GM06990 (cell line): Measurements from ENCODE around the gene LCE3A.
A peak's percentile ranks its signal among the peaks of the same experiment; 100 is the strongest.

ENCODE experiments used
- DNase-seq: peaks from one replicate; pipeline ENCODE4 v3.0.0-alpha.2; 2011; ENCODE audit not compliant: insufficient read length; ENCODE audit errors: extremely low read depth
- H3K27me3 ChIP-seq: replicated peaks from 2 replicates; pipeline ENCODE4 v1.6.0; 2011; ENCODE audit warnings: low read length; ENCODE audit not compliant: control insufficient read depth, insufficient read depth
- H3K36me3 ChIP-seq: 2 replicates; pipeline ENCODE4 v1.5.1; 2011; ENCODE audit warnings: low read length; ENCODE audit not compliant: control insufficient read depth, insufficient read depth
- H3K4me3 ChIP-seq: replicated peaks from 2 replicates; pipeline ENCODE4 v1.5.1; 2011; ENCODE audit warnings: low read depth, mild to moderate bottlenecking, control low read depth, low read length
- TF ChIP-seq, protein P1 (sequence below): IDR thresholded peaks from 2 replicates; pipeline ENCODE4 v1.5.1; 2011; ENCODE audit warnings: low read length, control low read depth, mild to moderate bottlenecking, inconsistent platforms; ENCODE audit not compliant: insufficient read depth, poor library complexity, severe bottlenecking

Gene LCE3A

DNA sequence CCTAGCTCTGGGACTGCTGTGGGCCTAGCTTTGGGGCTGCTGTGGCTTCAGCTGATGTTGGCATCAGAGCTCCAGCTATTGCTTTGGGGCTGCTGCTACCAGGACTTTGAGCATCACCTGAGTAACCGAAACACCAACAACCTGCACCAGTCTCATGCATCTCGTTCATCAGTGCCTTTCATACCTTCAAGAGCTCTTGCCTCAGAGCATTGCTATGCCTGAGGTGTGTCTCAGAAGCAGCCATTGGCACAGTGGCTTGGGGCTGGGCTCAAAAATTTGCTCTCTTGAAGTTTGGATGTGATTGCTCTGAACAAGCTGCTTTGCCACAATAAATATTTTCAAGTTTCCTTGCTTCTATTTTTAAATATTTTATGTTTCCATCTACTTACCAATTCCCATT, 33.6 kb upstream of the LCE3A start:
- Histone ChIP-seq H3K36me3 (no peaks in the 10 kb centered on the region), H3K27me3 (no peaks in the 10 kb centered on the region), H3K4me3 (no peak overlapping the region)
- no peak for DNase-seq
- TF ChIP-seq, protein P1, sequence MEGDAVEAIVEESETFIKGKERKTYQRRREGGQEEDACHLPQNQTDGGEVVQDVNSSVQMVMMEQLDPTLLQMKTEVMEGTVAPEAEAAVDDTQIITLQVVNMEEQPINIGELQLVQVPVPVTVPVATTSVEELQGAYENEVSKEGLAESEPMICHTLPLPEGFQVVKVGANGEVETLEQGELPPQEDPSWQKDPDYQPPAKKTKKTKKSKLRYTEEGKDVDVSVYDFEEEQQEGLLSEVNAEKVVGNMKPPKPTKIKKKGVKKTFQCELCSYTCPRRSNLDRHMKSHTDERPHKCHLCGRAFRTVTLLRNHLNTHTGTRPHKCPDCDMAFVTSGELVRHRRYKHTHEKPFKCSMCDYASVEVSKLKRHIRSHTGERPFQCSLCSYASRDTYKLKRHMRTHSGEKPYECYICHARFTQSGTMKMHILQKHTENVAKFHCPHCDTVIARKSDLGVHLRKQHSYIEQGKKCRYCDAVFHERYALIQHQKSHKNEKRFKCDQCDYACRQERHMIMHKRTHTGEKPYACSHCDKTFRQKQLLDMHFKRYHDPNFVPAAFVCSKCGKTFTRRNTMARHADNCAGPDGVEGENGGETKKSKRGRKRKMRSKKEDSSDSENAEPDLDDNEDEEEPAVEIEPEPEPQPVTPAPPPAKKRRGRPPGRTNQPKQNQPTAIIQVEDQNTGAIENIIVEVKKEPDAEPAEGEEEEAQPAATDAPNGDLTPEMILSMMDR: no peak

DNA sequence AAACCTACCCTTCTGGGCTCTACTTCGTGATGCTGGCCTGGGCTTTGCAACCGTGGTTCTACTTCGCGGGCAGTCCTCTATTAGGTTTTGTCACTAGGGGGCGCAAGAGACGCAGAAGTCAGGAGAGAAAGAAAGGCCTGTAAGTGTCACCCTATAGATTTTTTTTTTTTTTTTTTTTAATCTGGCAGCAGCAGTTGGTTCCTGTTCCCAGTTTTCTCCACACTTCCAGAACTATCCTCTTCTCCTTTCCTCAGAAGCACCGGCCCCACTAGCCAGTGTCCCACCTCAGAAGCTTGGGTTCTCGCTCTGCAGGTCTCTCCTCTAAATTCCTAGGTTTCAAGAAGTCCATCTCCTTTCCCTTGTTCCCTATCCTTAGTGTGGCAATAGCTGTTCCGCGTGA, 31.2 kb upstream of the LCE3A start:
- Histone ChIP-seq H3K27me3 (no peaks in the 10 kb centered on the region), H3K4me3 (no peak overlapping the region), H3K36me3 (no peaks in the 10 kb centered on the region)
- TF ChIP-seq, protein P1: peak; percentile 90
- DNase-seq: peak; percentile 13

DNA sequence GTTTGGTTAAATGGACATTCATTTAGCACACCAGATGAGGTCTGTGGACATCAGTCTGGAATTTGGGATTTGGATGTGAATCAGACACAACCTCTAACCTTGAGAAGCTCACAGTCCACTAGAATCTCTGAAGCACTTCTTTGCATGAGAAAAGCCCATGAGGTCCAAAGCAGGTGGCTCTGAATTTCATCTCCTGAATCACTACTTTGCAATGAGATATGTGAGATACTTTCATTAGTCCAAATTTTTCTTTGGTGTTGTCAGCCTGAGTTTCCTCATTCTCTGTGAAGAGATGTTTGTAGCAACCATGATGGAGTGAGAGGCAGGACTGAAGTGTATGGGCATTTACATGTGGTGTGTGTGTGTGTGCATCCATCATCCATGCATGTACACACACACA, 23.8 kb upstream of the LCE3A start:
- Histone ChIP-seq H3K36me3 (no peaks in the 10 kb centered on the region), H3K27me3 (no peaks in the 10 kb centered on the region; the same call in 1 of the 2 replicates), H3K4me3 (no peak overlapping the region)
- TF ChIP-seq, protein P1: no peak
- no peak for DNase-seq

DNA sequence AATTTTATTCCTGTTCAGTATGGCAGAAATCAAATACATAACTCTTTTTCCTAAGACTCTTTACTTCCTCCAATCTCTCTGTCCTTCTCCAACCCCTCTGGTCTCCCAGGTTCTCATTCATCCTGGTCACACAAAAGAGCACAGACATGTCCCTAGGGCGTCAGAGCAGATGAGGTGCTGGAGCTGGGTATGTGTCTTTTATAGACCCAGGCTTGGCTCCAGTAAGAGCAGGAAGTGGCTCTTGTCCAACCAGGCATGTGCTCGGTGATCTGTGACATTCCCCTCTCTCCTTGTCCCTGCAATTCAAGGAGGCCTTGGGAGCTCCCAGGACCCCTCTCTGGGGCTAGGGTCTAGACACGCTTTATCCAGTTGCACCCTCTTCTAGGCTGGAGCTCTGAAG, 22.2 kb upstream of the LCE3A start:
- TF ChIP-seq, protein P1: no peak
- no peak overlapping the region for H3K4me3 ChIP-seq
- no peaks in the 10 kb centered on the region; the same call in none of the 2 replicates for H3K27me3 ChIP-seq
- no peak for DNase-seq
- H3K36me3 ChIP-seq: no peaks in the 10 kb centered on the region

GRCh38 chr1:152643945-152644344, 21.0 kb upstream of the LCE3A start:
- Histone ChIP-seq H3K27me3 (no peaks in the 10 kb centered on the region; the same call in none of the 2 replicates), H3K4me3 (no peak overlapping the region), H3K36me3 (no peaks in the 10 kb centered on the region)
- TF ChIP-seq, protein P1: no peak
- no peak for DNase-seq

- TF ChIP-seq, protein P1: no peak
- Histone ChIP-seq H3K27me3 (no peaks in the 10 kb centered on the region; the same call in none of the 2 replicates), H3K36me3 (no peaks in the 10 kb centered on the region), H3K4me3 (no peak overlapping the region)
- DNase-seq: no peak
Observed at GRCh38 chr1:152640351-152640750, 17.4 kb upstream of the LCE3A start.
